ENCODE data around the gene LIMD2.

The LIMD2 gene

DNA sequence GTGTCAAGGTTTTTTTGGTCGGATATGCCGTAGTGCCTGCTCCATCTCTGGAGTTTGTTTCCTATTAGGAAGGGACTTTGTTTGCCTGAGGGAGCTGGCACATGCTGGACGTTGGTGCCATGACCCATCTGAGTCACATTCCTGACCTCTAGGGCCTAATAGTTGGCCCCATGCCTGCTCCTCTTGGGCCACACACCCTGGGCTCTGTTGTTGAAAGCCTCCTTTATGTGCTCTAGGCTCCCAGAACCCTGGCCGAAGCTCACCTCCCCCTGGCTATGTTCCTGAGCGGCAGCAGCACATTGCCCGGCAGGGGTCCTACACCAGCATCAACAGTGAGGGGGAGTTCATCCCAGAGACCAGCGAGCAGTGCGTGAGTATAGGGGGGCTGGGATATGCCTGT, 18.4 kb downstream of the LIMD2 start:
- POLR2A ChIA-PET: interaction anchor here (0.8 to 1.7 kb wide), 2 partner anchors 13 to 59 kb away, joined by 4 to 6 read pairs; partner anchors contain the start of gene MAP3K3
- peaks cover 4% of the 10 kb centered on the region; the same call in 1 of the 2 replicates for H3K4me1 ChIP-seq (ENCODE audit: control insufficient read depth, insufficient read depth, low read length)
- no peak overlapping the region for H3K4me3 ChIP-seq (ENCODE audit: low read depth, low read length)
- TF ChIP-seq, protein P1, sequence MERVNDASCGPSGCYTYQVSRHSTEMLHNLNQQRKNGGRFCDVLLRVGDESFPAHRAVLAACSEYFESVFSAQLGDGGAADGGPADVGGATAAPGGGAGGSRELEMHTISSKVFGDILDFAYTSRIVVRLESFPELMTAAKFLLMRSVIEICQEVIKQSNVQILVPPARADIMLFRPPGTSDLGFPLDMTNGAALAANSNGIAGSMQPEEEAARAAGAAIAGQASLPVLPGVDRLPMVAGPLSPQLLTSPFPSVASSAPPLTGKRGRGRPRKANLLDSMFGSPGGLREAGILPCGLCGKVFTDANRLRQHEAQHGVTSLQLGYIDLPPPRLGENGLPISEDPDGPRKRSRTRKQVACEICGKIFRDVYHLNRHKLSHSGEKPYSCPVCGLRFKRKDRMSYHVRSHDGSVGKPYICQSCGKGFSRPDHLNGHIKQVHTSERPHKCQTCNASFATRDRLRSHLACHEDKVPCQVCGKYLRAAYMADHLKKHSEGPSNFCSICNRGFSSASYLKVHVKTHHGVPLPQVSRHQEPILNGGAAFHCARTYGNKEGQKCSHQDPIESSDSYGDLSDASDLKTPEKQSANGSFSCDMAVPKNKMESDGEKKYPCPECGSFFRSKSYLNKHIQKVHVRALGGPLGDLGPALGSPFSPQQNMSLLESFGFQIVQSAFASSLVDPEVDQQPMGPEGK (tag by site-specific recombination; IDR thresholded peaks at IDR 0.05): no peak
- TF ChIP-seq, protein P2, sequence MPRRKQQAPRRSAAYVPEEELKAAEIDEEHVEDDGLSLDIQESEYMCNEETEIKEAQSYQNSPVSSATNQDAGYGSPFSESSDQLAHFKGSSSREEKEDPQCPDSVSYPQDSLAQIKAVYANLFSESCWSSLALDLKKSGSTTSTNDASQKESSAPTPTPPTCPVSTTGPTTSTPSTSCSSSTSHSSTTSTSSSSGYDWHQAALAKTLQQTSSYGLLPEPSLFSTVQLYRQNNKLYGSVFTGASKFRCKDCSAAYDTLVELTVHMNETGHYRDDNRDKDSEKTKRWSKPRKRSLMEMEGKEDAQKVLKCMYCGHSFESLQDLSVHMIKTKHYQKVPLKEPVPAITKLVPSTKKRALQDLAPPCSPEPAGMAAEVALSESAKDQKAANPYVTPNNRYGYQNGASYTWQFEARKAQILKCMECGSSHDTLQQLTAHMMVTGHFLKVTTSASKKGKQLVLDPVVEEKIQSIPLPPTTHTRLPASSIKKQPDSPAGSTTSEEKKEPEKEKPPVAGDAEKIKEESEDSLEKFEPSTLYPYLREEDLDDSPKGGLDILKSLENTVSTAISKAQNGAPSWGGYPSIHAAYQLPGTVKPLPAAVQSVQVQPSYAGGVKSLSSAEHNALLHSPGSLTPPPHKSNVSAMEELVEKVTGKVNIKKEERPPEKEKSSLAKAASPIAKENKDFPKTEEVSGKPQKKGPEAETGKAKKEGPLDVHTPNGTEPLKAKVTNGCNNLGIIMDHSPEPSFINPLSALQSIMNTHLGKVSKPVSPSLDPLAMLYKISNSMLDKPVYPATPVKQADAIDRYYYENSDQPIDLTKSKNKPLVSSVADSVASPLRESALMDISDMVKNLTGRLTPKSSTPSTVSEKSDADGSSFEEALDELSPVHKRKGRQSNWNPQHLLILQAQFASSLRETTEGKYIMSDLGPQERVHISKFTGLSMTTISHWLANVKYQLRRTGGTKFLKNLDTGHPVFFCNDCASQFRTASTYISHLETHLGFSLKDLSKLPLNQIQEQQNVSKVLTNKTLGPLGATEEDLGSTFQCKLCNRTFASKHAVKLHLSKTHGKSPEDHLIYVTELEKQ (tag by site-specific recombination; IDR thresholded peaks at IDR 0.05; ENCODE audit: borderline replicate concordance): no peak
- TF ChIP-seq ZNF555 (tag by site-specific recombination; conservative IDR thresholded peaks at IDR 0.05): no peak
- TF ChIP-seq, protein P3, sequence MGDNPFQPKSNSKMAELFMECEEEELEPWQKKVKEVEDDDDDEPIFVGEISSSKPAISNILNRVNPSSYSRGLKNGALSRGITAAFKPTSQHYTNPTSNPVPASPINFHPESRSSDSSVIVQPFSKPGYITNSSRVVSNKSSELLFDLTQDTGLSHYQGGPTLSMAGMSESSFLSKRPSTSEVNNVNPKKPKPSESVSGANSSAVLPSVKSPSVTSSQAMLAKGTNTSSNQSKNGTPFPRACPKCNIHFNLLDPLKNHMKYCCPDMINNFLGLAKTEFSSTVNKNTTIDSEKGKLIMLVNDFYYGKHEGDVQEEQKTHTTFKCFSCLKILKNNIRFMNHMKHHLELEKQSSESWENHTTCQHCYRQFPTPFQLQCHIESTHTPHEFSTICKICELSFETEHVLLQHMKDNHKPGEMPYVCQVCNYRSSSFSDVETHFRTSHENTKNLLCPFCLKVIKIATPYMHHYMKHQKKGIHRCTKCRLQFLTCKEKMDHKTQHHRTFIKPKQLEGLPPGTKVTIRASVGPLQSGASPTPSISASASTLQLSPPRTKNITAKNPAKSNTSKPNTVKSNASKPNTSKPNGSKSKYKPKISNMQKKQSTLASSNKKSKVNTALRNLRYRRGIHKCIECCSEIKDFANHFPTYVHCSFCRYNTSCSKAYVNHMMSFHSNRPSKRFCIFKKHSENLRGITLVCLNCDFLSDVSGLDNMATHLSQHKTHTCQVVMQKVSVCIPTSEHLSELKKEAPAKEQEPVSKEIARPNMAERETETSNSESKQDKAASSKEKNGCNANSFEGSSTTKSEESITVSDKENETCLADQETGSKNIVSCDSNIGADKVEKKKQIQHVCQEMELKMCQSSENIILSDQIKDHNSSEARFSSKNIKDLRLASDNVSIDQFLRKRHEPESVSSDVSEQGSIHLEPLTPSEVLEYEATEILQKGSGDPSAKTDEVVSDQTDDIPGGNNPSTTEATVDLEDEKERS (tag by site-specific recombination; IDR thresholded peaks at IDR 0.05): no peak
- TF ChIP-seq ZNF624 (tag by site-specific recombination; IDR thresholded peaks at IDR 0.05): no peak
- no peak for TF ChIP-seq FEZF1 (tag by site-specific recombination; IDR thresholded peaks at IDR 0.05)
- TF ChIP-seq MYNN (tag by site-specific recombination; IDR thresholded peaks at IDR 0.05; ENCODE audit: borderline replicate concordance): no peak
- no peaks in the 10 kb centered on the region for H3K9me3 ChIP-seq (ENCODE audit: control insufficient read depth, insufficient read depth, low read depth, low read length)
- CTCF ChIA-PET: interaction anchor here (0.6 to 0.8 kb wide), 3 partner anchors 10 to 597 kb away, joined by 3 read pairs; no protein-coding TSS in a partner anchor
- H3K36me3 ChIP-seq (ENCODE audit: control insufficient read depth in 2 of 2, insufficient read depth in 1 of 2, low read length in 2 of 2): peaks cover 16 to 58% of the 10 kb centered on the region in 2 experiments
- H3K27ac ChIP-seq (ENCODE audit: extremely low read depth, low read depth, low read length): no peak overlapping the region

DNA sequence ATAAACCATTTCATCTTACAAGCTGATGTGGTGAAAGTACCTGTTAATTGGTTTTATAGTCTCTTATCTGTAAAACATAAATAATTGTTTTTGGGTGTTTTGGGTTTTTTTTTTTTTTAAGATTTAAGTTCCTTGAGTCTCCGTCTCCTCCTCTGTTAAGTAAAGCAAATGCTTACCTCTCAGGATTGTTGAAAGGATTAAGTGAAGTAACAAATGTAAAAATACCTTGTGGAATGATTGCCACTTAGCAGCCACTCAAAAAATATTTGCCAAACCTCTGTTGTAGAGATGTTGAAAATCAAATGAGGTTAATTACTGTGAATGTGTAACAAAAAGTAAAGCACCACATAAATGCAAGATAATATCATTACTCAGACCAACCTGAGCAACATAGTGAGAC, 19.2 kb downstream of the LIMD2 start:
- Histone ChIP-seq H3K4me1 (ENCODE audit: control insufficient read depth, insufficient read depth, low read length) (peaks cover 9% of the 10 kb centered on the region), H3K9me3 (ENCODE audit: control insufficient read depth, insufficient read depth, low read depth, low read length) (no peaks in the 10 kb centered on the region), H3K36me3 (ENCODE audit: control insufficient read depth in 2 of 2, insufficient read depth in 1 of 2, low read length in 2 of 2) (peaks cover 13 to 50% of the 10 kb centered on the region in 2 experiments), H3K4me3 (ENCODE audit: low read depth, low read length) (no peak overlapping the region), H3K27ac (ENCODE audit: extremely low read depth, low read depth, low read length) (no peak overlapping the region)
- POLR2A ChIA-PET: interaction anchor here (1.7 kb wide), 1 partner anchor 59 kb away, joined by 4 read pairs; the partner anchor contains the start of gene MAP3K3
- CTCF ChIA-PET: interaction anchor here (0.6 to 1.5 kb wide), 3 partner anchors 14 to 452 kb away, joined by 3 to 6 read pairs (median 3); no protein-coding TSS in a partner anchor
- TF ChIP-seq ZNF350 (tag by site-specific recombination; IDR thresholded peaks at IDR 0.05): no peak
- TF ChIP-seq ZNF404 (tag by site-specific recombination; IDR thresholded peaks at IDR 0.05): no peak
- TF ChIP-seq, protein P4, sequence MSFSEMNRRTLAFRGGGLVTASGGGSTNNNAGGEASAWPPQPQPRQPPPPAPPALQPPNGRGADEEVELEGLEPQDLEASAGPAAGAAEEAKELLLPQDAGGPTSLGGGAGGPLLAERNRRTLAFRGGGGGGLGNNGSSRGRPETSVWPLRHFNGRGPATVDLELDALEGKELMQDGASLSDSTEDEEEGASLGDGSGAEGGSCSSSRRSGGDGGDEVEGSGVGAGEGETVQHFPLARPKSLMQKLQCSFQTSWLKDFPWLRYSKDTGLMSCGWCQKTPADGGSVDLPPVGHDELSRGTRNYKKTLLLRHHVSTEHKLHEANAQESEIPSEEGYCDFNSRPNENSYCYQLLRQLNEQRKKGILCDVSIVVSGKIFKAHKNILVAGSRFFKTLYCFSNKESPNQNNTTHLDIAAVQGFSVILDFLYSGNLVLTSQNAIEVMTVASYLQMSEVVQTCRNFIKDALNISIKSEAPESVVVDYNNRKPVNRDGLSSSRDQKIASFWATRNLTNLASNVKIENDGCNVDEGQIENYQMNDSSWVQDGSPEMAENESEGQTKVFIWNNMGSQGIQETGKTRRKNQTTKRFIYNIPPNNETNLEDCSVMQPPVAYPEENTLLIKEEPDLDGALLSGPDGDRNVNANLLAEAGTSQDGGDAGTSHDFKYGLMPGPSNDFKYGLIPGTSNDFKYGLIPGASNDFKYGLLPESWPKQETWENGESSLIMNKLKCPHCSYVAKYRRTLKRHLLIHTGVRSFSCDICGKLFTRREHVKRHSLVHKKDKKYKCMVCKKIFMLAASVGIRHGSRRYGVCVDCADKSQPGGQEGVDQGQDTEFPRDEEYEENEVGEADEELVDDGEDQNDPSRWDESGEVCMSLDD (tag by site-specific recombination; IDR thresholded peaks at IDR 0.05): no peak
- TF ChIP-seq ZNF175 (tag by site-specific recombination; IDR thresholded peaks at IDR 0.05): no peak
- TF ChIP-seq, protein P5, sequence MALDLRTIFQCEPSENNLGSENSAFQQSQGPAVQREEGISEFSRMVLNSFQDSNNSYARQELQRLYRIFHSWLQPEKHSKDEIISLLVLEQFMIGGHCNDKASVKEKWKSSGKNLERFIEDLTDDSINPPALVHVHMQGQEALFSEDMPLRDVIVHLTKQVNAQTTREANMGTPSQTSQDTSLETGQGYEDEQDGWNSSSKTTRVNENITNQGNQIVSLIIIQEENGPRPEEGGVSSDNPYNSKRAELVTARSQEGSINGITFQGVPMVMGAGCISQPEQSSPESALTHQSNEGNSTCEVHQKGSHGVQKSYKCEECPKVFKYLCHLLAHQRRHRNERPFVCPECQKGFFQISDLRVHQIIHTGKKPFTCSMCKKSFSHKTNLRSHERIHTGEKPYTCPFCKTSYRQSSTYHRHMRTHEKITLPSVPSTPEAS (tag by site-specific recombination; IDR thresholded peaks at IDR 0.05): no peak
- no peak for TF ChIP-seq ZNF514 (tag by site-specific recombination; IDR thresholded peaks at IDR 0.05)
- no peak for TF ChIP-seq ZNF658 (tag by site-specific recombination; IDR thresholded peaks at IDR 0.05)
- TF ChIP-seq MZF1 (tag by site-specific recombination; IDR thresholded peaks at IDR 0.05; ENCODE audit: borderline replicate concordance): no peak
- TF ChIP-seq ZNF2 (tag by site-specific recombination; IDR thresholded peaks at IDR 0.05): no peak
- no peak for TF ChIP-seq ZNF157 (tag by site-specific recombination; IDR thresholded peaks at IDR 0.05)
- no peak for TF ChIP-seq ZNF416 (tag by site-specific recombination; IDR thresholded peaks at IDR 0.05)
- TF ChIP-seq TCF7L2 (IDR thresholded peaks at IDR 0.05; ENCODE audit: borderline replicate concordance, low read depth, low read length): no peak
- TF ChIP-seq GLI4 (tag by site-specific recombination; IDR thresholded peaks at IDR 0.05): no peak
- no peak for TF ChIP-seq ZNF791 (tag by site-specific recombination; IDR thresholded peaks at IDR 0.05)
